Stimulated activated CD4-positive, alpha-beta T cell treated with anti-CD3 and anti-CD28 coated beads, Interleukin-15, amount 100 ng/mL, for 24 hours (primary cell): ENCODE results near the gene APOL1.
"Not testable (repeated sequence)": the region's sequence is repeated elsewhere in the genome, so short reads cannot be mapped to it uniquely, and the experiment has no call there.

ENCODE experiments used
- DNase-seq: peaks from one replicate; pipeline ENCODE4 v3.0.0-alpha.2; 2020

Gene APOL1

GRCh38 chr22:36246718-36247117, 6.2 kb upstream of the APOL1 start:
- no peak for DNase-seq

- DNase-seq = no peak
These were observed 5.0 kb upstream of the APOL1 start for GRCh38 chr22:36247955-36248354.

DNA sequence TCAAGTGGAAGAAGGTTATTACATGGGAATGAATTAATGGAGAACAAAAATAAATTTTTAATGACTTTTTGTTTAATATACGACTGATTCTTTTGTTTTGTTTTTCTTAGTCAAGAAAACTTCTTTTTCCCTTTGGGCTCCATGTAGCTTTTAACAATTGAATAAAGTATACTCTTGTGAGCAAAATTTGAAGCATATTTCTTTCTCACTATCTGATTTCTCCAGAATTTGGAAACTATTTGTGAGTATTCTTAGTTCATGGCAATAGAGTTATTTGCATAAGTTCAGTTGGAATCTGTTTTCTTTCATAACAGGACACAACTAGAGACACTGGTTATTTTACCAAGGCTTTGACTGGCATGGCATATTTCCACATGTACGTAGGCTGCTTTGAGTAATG, 3.8 kb upstream of the APOL1 start:
- DNase-seq = no peak

DNA sequence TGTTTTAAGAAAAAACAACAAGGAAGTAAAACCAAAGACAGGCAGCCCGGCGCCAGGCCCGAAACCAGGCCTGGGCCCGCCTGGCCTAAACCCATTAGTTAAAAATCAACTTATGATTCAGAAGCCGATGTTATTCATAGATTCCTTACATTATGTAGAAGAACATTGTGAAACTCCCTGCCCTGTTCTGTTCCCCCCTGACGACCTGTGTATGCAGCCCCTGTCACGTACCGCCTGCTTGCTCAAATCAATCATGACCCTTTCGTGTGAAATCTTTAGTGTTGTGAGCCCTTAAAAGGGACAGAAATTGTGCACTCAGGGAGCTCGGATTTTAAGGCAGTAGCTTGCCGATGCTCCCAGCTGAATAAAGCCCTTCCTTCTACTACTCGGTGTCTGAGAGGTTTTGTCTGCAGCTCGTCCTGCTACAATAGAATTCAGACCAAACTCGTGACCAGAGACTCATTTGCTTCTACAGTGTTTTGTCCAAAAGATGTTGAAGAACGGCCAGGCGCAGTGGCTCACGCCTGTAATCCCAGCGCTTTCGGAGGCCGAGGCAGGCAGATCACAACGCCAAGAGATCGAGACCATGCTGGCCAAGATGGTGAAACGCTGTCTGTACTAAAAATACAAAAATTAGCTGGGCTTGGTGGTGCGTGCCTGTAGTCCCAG, 2.5 kb upstream of the APOL1 start:
- DNase-seq = not testable (repeated sequence)

- DNase-seq = not testable (repeated sequence)
These were observed 839 bp upstream of the APOL1 start for GRCh38 chr22:36251979-36252608.

DNA sequence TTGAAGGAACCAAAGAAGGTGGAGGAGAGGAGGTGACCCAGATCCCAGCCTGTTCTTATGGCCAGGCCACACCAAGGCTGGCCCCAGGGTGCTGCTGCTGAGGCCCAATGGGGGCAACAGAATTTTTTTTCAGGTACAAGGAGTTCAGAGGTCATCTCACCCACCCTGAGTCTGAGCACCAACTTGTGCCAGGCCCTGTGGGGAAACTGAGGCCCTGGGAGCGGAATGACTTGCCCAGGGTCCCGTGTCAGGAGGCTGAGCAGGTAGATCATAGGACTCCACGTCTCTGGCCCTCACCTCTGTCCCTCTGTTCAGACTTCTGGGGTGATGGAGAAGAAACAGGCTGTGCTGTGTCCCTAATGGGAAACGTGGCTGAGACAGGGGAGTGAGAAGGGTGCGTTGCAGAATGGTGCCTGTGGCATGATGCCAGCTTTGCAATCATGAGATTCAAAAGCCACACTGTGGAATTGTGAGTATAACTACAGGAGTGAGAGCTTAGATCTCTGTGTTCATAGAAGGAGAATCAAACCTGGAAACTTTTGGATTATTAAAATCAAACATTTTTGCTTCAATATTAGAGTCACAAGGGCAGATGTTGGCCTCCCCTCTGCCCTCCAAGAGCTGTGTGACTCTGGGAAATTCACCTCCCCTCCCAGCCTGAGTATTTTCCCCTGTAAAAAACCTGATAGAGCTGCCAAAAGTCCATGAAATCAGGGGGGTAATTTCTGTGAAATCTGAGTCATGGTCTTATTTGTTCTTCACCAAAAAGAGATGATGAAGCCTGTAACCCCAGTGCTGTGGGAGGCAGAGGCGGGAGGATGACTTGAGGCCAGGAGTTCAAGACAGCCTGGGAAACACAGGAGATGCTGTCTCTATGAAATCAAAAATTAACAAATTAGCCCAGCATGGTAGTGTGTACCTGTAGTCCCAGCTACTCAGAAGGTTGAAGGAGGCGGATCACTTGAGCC, 874 bp downstream of the APOL1 start:
- DNase-seq = peak; percentile 62

DNA sequence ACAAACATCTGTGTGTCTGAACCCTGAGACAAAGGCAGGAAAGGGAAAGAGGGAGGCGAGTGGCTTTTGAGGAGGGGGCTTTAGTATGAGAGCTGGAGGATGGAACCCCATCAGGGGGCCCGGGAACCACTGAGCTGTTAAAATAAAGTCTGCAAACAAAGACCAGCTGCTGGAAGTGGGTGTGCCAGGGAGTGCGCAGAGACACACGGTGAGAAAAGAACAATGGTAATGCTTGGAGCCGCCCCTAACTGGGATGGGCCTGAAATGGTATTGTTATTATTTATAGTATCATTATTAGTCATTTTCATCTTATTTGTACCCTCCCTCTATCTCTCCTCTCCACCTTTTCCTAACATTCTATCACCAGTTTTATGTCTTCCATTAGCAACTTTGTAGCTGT, 2.6 kb downstream of the APOL1 start:
- DNase-seq = not testable (repeated sequence)

DNA sequence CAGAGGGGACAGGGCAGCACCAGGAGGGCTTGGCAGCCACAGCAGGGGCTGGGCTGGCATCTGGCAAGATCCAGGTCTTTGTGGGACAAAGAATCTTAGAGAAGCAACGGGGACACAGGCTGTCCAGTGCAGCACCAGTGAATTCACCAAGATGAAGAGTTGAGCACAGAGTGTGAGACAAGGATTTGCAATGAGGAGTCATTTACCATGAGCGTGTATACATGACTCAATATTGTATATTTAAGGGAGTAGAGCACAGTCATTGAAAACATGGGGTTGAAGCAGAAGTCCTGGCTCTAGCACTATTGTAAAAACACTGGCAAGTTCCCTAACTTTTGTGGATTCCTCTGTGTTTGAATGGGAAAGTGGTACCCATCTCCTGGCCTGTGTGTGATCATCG, 3.5 kb downstream of the APOL1 start:
- no peak for DNase-seq

DNA sequence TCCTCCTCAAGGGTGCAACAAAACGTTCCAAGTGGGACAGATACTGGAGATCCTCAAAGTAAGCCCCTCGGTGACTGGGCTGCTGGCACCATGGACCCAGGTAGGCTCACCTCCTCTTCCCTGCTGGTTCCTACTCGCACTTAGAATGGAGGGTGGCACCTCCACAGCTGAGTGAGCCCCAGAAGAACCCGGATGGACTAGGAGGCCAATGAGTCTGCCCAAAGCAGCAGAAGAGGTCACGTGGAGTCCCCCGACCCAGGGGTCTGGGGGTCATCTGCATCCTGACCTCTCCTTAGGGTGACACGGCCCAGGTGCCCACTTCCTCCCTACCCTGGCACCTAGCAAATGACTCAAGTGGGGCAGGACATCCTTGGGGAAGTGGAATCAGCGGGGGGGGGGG, 4.4 kb downstream of the APOL1 start:
- no peak for DNase-seq

DNA sequence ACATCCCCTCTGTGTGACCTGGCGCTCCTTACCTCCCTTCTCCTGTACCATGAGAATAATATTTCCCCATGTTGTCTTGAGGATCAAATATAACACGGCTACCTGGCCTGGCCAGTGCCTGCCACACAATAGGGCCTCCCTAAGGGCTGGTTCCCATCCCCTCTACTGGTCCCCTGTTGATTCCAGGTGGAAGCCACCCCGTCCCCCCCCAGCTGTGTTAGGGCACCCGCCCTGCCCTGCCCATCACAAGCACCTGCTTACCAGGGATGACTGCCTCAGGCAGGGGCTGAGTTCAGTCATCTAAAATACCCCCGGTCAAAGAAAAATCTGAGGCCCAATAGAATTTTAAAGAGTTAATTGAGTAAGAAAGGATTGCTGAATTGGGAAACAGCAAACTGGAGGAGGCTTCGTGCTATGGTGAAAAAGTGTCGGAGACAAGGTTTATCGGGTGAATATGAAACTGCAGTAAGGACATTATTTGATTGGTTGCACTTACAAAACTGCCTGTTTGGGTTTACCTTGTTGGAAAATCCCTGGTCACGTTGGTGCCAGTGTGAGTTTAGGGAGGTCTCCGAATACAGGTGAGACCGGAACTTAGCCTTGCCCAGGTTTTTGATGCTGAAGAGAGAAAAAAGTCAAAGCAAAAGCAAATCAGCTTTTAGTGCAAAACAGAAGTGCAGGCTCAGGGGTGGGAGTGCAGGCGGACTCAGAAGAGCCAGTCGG, 5.2 kb downstream of the APOL1 start:
- DNase-seq = no peak

DNA sequence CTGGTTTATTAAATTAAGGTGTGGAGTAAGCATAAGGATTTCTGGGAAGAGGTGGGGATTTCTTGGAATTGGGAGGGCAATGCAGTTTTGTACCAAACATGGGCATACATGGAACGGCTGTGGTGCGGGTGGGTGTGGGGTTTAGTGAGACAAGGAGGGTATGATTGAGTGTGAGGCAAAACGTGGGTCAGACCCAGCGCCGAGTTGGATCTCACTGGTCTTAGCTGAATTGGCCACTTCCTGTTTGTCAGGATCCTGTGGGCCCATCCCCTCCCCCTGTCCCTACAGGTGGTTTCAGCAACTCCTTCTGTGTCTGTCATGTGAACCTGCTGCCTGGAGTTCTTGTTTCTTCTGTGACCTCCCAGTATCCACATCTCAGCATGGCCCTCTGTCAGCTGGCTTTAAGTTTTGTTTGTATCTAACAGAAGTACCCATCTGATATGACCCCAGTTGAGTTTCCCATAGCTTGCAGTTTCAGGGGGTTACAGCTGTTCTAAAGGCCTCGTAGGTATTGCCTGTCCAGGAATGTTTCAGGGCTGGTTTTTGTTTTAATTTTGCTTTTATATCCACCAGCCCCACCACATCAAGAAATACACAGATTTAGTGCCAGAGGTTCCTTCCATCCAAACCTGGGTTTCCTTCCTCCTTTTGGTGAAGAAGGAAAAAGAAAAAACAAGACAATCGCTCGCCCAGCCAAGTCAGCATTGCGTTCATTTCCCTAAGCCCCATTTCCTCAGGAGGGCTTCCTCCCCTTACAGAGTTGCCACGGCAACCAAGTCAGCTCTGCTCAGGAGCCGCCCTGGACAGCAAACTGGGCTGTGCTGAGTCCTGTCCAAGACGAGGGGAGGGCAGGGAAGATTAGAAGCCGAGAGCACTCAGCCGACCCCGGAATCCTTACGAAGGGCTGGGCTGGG, 6.0 kb downstream of the APOL1 start:
- peak; percentile 46 for DNase-seq

- DNase-seq = no peak
These were observed 6.8 kb downstream of the APOL1 start for GRCh38 chr22:36259615-36260300.

- not testable (repeated sequence) for DNase-seq
These were observed 8.7 kb downstream of the APOL1 start for GRCh38 chr22:36261675-36262074.

GRCh38 chr22:36262307-36262706, 9.4 kb downstream of the APOL1 start:
- DNase-seq = not testable (repeated sequence)

DNA sequence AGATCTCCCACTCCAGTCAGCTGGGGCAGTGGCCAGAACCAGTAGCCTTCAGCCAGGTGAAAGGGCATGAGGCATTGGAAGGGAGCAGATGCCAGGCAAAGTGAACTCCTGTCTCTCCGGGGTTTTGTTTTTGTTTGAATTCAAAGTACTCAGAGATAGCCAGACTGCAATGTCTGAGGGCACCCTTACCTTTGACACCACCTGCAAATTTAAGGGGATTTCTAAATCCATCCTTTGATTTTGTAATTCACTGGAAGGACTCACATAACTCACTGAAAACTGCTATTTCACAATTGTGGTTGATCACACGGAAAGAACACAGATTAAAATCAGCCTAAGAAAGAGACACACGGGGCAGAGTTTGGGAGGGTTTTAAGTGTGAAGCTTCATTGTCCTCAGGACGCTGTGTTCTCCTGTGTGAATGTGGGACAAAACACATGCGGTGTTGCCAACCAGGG, 10.3 kb downstream of the APOL1 start:
- not testable (repeated sequence) for DNase-seq

- DNase-seq = not testable (repeated sequence)
These were observed 11.1 kb downstream of the APOL1 start for GRCh38 chr22:36263886-36264664.

- DNase-seq = no peak
These were observed 14.1 kb downstream of the APOL1 start for GRCh38 chr22:36267058-36267457.

- DNase-seq = no peak
These were observed 15.1 kb downstream of the APOL1 start for GRCh38 chr22:36267896-36268485.

- DNase-seq = not testable (repeated sequence)
These were observed 18.3 kb downstream of the APOL1 start for GRCh38 chr22:36271231-36271630.

GRCh38 chr22:36271951-36272350, 19.0 kb downstream of the APOL1 start:
- not testable (repeated sequence) for DNase-seq
